ENCODE data around the gene DDX56. TPM values are rescaled to one million over a fixed set of nuclear protein-coding genes. Genes with fewer than 3 reads are reported as not detected.
A peak's percentile ranks its signal among the peaks of the same experiment; 100 is the strongest.

Gene DDX56
- total and polyA plus RNA-seq, 5 experiments from 2014 or later: 25.3 to 129 (median 48.2) TPM

GRCh38 chr7:44538093-44538797, 35.5 kb downstream of the DDX56 start:
- no peaks in the 10 kb centered on the region for H3K9me3 Mint-ChIP-seq
- POLR2A ChIA-PET: no interaction called here

DNA sequence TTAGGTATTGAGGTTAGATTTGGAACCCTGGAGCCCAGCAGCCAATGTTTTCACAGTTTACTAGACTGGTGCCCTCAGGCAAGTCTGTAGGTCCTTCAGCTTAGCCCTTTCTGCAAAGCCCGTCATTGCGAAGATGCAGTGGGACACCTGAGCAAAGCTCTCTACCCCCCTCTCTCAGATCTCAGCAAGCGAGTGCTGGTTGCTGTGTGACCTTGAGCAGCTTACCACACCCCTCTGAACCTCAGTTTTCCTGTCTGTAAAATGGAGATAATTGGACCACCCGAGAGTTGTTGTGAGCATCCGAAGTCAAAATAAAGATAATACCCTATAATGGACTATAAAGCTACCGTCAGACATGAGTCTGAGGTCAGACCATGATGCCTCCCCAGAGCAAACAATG, 36.3 kb downstream of the DDX56 start:
- Mint-ChIP-seq H3K9me3 (no peaks in the 10 kb centered on the region), H3K36me3 (no peaks in the 10 kb centered on the region), H3K4me3 (no peak overlapping the region), H3K27me3 (no peaks in the 10 kb centered on the region), H3K27ac (no peak overlapping the region), H3K4me1 (peaks cover 0 to 3% (median 0%) of the 10 kb centered on the region in 4 donors)
- no peak for DNase-seq
- POLR2A ChIA-PET: no interaction called here
- ATAC-seq: no peak

More at GRCh38 chr7:44538093-44538797, 35.5 kb downstream of the DDX56 start:
- peak overlapping the region in 3 of 10 donors; percentile 4 to 47 (median 25) for H3K27ac Mint-ChIP-seq
- H3K36me3 Mint-ChIP-seq: no peaks in the 10 kb centered on the region
- ATAC-seq: no peak
- peaks cover 0 to 3% (median 0%) of the 10 kb centered on the region in 4 donors for H3K4me1 Mint-ChIP-seq
- no peaks in the 10 kb centered on the region for H3K27me3 Mint-ChIP-seq
- DNase-seq: no peak
- H3K4me3 Mint-ChIP-seq: no peak overlapping the region

DNA sequence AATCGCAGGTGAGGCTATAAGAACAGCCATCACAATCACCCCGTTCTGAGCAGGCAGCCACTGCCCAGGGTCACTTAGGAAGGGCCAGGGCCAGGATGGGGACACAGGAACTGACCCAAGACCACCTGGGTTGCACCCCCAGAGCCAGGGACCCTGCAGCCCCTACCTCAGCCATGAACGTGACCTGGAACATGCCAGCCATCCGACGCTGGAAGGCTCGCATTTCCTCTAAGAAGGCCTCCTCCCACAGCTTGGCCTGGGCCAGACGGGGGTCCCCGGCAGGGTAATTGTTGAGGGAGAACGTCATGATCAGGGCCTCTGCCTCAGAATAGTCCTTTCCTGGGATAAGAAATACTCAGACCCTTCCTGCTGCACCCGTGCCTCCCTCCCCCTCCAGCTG, 37.6 kb downstream of the DDX56 start:
- Mint-ChIP-seq H3K4me3 (no peak overlapping the region), H3K4me1 (peaks cover 0 to 3% (median 1%) of the 10 kb centered on the region in 4 donors), H3K9me3 (no peaks in the 10 kb centered on the region), H3K27ac (peak overlapping the region in 1 of 10 donors; percentile 43), H3K27me3 (no peaks in the 10 kb centered on the region), H3K36me3 (no peaks in the 10 kb centered on the region)
- ATAC-seq (no peak), DNase-seq (no peak)
- POLR2A ChIA-PET: interaction anchor here (0.5 to 0.6 kb wide), 2 partner anchors 9 to 467 kb away, joined by 3 to 5 read pairs; no protein-coding TSS in a partner anchor

GRCh38 chr7:44535348-44536064, 38.2 kb downstream of the DDX56 start:
- H3K9me3 Mint-ChIP-seq: peaks cover 0 to 2% (median 0%) of the 10 kb centered on the region in 9 donors
- peak overlapping the region in 2 of 10 donors; percentile 29 to 87 for H3K27ac Mint-ChIP-seq
- no peak for DNase-seq
- H3K4me3 Mint-ChIP-seq: no peak overlapping the region
- H3K27me3 Mint-ChIP-seq: no peaks in the 10 kb centered on the region
- ATAC-seq: no peak
- no peaks in the 10 kb centered on the region for H3K36me3 Mint-ChIP-seq
- H3K4me1 Mint-ChIP-seq: peaks cover 0 to 4% (median 1%) of the 10 kb centered on the region in 4 donors
- POLR2A ChIA-PET: interaction anchor here (0.5 kb wide), 1 partner anchor 10 kb away, joined by 3 read pairs; no protein-coding TSS in a partner anchor

- Mint-ChIP-seq H3K4me1 (peaks cover 0 to 4% (median 1%) of the 10 kb centered on the region in 4 donors), H3K4me3 (no peak overlapping the region), H3K27me3 (no peaks in the 10 kb centered on the region), H3K27ac (no peak overlapping the region), H3K36me3 (no peaks in the 10 kb centered on the region), H3K9me3 (peaks cover 0 to 3% (median 0%) of the 10 kb centered on the region in 9 donors)
- ATAC-seq (peak; percentile 67 to 76), DNase-seq (peak in 7 of 10 donors; percentile 14 to 46 (median 34))
- POLR2A ChIA-PET: no interaction called here
Measured at GRCh38 chr7:44534501-44534900, 39.2 kb downstream of the DDX56 start.

DNA sequence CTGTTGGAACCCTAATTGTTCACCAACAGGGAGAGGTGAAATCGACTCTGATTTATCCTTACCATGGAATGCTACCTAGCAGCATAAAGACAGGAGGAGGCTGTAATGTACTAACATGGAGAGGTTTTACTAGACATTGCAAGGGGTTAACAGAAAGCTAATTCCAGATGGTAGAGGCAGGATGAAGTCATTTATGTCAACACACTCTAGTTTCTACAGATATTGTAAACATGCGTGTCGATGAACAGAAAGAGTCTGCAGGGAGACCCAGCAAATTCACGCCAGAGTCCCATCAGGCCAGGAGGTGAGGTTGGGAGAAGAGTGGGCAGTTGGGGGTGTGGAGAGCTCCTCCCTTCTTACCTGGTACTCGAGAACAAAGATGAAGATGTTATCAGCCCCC, 39.6 kb downstream of the DDX56 start:
- POLR2A ChIA-PET: no interaction called here
- no peak overlapping the region for H3K27ac Mint-ChIP-seq
- DNase-seq (no peak), ATAC-seq (no peak)
- H3K4me3 Mint-ChIP-seq: no peak overlapping the region
- H3K27me3 Mint-ChIP-seq: peaks cover 0 to under 1% (median 0%) of the 10 kb centered on the region in 5 donors
- H3K4me1 Mint-ChIP-seq: peaks cover 0 to 4% (median 1%) of the 10 kb centered on the region in 4 donors
- peaks cover 0 to 3% (median 0%) of the 10 kb centered on the region in 9 donors for H3K9me3 Mint-ChIP-seq
- H3K36me3 Mint-ChIP-seq: no peaks in the 10 kb centered on the region

GRCh38 chr7:44533301-44534055, 40.2 kb downstream of the DDX56 start:
- POLR2A ChIA-PET: no interaction called here
- H3K27me3 Mint-ChIP-seq: peaks cover 0 to 2% (median 0%) of the 10 kb centered on the region in 5 donors
- ATAC-seq: no peak
- H3K27ac Mint-ChIP-seq: no peak overlapping the region
- DNase-seq: no peak
- no peak overlapping the region for H3K4me3 Mint-ChIP-seq
- peaks cover 0 to 4% (median 1%) of the 10 kb centered on the region in 4 donors for H3K4me1 Mint-ChIP-seq
- no peaks in the 10 kb centered on the region for H3K36me3 Mint-ChIP-seq
- H3K9me3 Mint-ChIP-seq: peaks cover 0 to 5% (median under 1%) of the 10 kb centered on the region in 9 donors

DNA sequence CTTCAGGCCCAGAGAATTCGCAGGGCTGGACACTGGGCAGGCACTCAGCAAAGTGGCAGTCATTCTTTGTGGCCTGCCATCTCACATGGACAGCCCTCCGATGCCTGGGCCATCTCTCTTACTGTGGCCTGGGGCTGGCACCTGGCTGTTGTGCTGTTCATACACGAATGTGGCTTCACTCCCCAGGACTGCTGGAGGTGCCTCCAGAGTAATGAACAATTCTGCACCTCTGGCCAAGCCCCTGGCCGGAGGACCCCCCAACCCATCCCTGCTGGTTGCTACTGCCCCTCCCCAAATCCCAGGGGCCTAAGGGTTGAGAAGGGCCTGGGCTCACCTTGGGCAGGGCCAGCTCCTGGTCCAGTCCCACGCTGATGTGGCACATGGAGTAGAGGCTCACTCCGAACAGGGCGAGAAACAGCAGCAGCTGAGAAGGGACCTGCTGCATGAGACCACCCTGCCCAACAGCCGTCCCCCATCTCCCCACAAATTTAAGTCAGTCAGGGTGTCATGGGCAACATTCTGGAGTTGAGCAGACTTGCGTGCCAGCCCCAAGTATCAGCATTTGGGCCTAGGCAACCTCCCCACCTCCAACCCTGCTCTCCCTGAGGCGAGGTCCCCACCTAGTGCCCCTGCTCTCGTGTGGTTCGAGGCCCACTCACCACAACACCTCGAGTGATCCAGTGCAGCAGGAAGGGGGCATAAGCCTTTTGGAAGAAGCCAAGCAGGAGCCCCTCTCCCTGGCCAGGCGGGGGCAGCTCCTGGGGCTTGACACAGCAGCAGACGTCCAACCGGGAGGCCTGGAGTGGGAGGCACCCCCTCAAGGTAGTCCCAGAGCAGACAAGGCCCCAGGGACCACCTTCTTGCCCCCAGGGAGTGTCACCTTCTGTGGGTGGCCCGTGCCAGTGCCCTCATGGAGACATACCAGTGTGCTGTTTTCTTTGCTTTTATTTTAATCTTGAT, 42.0 kb downstream of the DDX56 start:
- Mint-ChIP-seq H3K4me3 (no peak overlapping the region), H3K27ac (peak overlapping the region in 2 of 10 donors; percentile 24 to 28), H3K9me3 (peaks cover 0 to 18% (median 3%) of the 10 kb centered on the region in 9 donors), H3K4me1 (peaks cover 0 to 4% (median 1%) of the 10 kb centered on the region in 4 donors), H3K27me3 (peaks cover 0 to 2% (median 0%) of the 10 kb centered on the region in 5 donors), H3K36me3 (no peaks in the 10 kb centered on the region)
- DNase-seq (no peak), ATAC-seq (no peak)
- POLR2A ChIA-PET: no interaction called here

- POLR2A ChIA-PET: no interaction called here
- H3K4me3 Mint-ChIP-seq: no peak overlapping the region
- ATAC-seq: no peak
Measured at GRCh38 chr7:44530990-44531389, 42.7 kb downstream of the DDX56 start.

GRCh38 chr7:44524811-44525388, 48.8 kb downstream of the DDX56 start:
- ATAC-seq (no peak), DNase-seq (no peak)
- H3K27me3 Mint-ChIP-seq: peaks cover under 1 to 5% (median 4%) of the 10 kb centered on the region in 5 donors
- H3K4me1 Mint-ChIP-seq: no peaks in the 10 kb centered on the region
- H3K4me3 Mint-ChIP-seq: no peak overlapping the region
- H3K9me3 Mint-ChIP-seq: peaks cover 0 to 49% (median 16%) of the 10 kb centered on the region in 9 donors
- peaks cover 0 to 13% (median 6%) of the 10 kb centered on the region in 3 donors for H3K36me3 Mint-ChIP-seq
- peak overlapping the region in 1 of 10 donors; percentile 13 for H3K27ac Mint-ChIP-seq
- POLR2A ChIA-PET: no interaction called here

More at GRCh38 chr7:44530990-44531389, 42.7 kb downstream of the DDX56 start:
- Mint-ChIP-seq H3K27ac (peak overlapping the region in 2 of 10 donors; percentile 28 to 72), H3K36me3 (peaks cover 0 to 1% (median 0%) of the 10 kb centered on the region in 3 donors), H3K4me1 (peaks cover 0 to 4% (median 1%) of the 10 kb centered on the region in 4 donors), H3K27me3 (peaks cover 0 to 2% (median 0%) of the 10 kb centered on the region in 5 donors), H3K9me3 (peaks cover 0 to 21% (median 4%) of the 10 kb centered on the region in 9 donors)
- DNase-seq: no peak

DNA sequence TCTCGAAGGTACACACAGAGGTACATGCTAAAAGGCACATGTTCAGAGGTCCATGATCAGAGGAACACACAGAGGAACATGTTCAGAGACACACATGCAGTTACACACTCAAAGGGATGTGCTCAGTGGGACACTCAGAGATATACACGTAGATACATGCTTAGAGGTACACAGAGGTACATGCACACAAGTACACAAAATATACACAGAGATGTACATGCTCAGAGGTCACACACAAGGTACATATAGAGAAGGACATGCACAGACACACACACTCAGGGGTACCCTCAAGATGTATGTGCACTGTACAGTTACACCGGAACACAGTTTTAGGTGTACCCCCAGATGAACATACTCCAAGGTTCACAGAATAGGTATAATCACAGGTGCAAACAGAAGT, 51.4 kb downstream of the DDX56 start:
- H3K4me3 Mint-ChIP-seq: no peak overlapping the region
- peaks cover 2 to 9% (median 4%) of the 10 kb centered on the region in 5 donors for H3K27me3 Mint-ChIP-seq
- H3K9me3 Mint-ChIP-seq: peaks cover 0 to 36% (median 15%) of the 10 kb centered on the region in 9 donors
- POLR2A ChIA-PET: no interaction called here
- no peak for ATAC-seq
- H3K36me3 Mint-ChIP-seq: peaks cover 0 to 13% (median 6%) of the 10 kb centered on the region in 3 donors
- no peak overlapping the region for H3K27ac Mint-ChIP-seq
- H3K4me1 Mint-ChIP-seq: no peaks in the 10 kb centered on the region
- DNase-seq: no peak
